ENCODE measurements around the gene CHD1L.
"Not testable (repeated sequence)": the region's sequence is repeated elsewhere in the genome, so short reads cannot be mapped to it uniquely, and the experiment has no call there.

Gene CHD1L

DNA sequence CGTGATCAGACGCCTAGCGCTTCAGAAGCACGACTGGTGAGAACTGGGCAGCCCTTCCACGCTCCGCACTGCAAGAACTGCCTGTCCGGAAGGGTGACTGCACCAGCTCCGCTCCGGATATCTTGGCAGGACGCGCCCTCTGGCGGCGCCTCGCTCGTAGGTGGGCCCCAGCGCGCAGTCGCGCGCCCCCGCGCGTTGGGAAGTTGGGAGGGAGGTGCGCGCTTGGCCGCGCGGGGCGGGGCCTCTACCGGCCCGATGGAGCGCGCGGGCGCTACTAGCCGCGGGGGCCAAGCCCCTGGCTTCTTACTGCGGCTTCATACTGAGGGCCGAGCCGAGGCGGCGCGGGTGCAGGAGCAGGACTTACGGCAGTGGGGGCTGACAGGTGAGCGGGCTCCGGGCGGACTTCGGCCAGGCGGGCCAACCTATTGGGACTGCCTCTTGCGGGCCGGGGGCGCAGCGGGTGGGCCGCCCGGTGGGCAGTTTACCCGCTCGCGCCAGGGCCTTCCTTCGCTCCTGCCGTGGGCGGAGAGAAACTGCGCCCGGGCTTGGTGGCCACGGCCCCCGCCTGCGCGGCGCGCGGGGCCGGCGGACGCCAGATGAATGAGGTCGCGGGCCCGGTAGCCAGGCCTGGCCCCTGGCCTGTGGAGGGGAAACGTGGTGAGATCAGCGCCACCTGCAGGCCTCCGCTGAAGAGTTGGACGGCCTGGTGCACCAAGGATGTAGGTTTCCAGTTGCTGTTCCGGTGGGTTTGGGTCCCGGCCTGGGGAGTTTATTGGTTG is at the start of gene CHD1L:
TSS of gene CHD1L (plus strand) at position 236 of the 779 bp plus-strand sequence. CDS start at position 256, 20 bp downstream.
- DNase-seq (ENCODE audit: low read depth), result peak; percentile 85

DNA sequence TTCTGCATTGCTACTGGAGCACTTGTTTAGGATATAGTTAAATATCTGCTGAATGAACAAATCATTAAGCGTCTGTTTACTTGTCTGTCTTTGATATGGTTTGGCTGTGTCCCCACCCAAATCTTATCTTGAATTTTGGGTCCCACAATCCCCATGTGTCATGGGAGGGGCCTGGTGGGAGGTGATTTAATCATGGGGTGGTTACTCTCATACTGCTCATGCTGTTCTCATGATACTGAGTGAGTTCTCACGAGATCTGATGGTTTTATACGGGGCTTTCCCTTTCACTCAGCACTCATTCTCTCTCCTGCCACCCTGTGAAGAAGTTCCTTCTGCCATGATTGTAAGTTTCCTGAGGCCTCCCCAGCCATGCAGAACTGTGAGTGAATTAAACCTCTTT is 45.2 kb upstream of the CHD1L start:
- DNase-seq (ENCODE audit: low read depth), result not testable (repeated sequence)

DNA sequence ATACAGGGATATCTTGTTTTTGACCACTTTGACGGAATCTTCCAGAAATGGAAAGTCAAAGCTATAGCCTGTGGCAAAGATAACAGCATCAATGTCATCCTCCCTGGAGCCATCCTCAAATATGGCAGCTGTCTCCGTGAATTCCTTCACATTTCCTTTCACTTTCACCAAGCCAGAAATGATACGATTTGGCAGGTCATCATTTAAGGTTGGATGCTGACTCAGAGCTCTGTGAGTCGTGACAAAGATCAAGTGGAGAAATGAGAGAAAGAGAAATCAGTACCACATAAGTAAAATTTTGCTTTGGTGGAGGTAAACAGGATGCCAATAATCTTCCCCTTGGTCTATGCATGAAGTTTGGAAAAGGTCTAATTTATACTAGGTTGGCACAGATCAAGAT is 41.2 kb upstream of the CHD1L start:
- DNase-seq (ENCODE audit: low read depth), result no peak

- DNase-seq (ENCODE audit: low read depth), result no peak
Observed at GRCh38 chr1:147201786-147202185, 40.7 kb upstream of the CHD1L start.

DNA sequence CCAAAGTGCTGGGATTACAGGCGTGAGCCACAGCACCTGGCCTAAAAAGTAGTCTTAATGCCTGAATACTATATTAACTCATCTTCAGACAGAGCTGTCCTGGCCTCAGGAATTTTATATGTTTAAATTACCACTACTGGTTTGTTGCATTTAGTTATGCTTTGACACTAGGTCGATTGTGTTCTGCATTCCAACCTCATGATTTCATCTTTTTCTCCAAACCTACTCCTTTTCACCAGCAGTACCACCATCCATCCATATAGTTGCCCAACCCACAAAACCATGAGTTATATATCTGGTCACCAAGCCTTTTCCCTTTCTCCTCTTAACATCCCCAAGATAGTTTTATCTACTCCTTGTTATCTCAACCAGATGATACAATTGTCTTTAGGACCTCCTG is 39.9 kb upstream of the CHD1L start:
- no peak for DNase-seq (ENCODE audit: low read depth)

GRCh38 chr1:147204080-147204479 is 38.4 kb upstream of the CHD1L start:
- DNase-seq (ENCODE audit: low read depth), result no peak

- no peak for DNase-seq (ENCODE audit: low read depth)
Observed at GRCh38 chr1:147207192-147207591, 35.3 kb upstream of the CHD1L start.

DNA sequence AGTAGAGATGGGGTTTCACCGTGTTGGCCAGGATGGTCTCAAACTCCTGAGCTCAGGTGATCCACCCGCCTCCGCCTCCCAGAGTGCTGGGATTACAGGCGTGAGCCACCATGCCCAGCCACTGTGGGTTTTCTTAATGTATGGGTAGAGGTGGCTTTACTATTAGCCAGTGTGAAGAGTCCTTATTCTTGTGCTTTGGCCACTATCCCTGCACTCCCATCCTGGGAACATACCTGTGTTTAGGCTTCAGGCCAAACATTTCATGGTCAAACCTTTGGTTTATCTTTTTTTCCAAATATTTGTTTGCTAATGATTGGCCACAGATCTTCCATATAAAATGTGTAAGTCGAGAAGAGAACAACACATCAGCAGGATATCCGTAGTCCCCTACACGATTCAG is 33.9 kb upstream of the CHD1L start:
- DNase-seq (ENCODE audit: low read depth), result no peak

GRCh38 chr1:147209825-147210821 is 32.4 kb upstream of the CHD1L start:
- DNase-seq (ENCODE audit: low read depth), result no peak

- DNase-seq (ENCODE audit: low read depth), result no peak
Observed at GRCh38 chr1:147210987-147211386, 31.5 kb upstream of the CHD1L start.

DNA sequence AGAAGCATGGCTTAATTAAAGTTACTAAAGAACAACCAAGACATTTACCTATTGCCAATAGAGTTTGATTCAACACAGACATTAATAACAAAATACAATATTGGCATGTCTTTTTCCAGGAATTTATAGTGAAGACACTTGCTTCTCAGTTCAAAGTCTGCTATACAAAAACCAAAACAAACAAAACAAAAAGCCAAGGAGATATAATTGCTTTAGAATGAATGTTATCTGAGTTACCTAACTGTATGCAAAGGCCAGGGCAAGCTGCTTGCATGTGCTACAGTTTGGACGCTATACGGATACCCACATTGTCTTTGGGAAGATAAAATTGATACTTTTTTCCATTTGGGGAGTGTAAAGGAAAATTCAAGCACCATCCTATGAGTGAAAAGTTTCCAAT is 30.9 kb upstream of the CHD1L start:
- DNase-seq (ENCODE audit: low read depth), result no peak

- no peak for DNase-seq (ENCODE audit: low read depth)
Observed at GRCh38 chr1:147213271-147213670, 29.2 kb upstream of the CHD1L start.

- DNase-seq (ENCODE audit: low read depth), result no peak
Observed at GRCh38 chr1:147214325-147214724, 28.2 kb upstream of the CHD1L start.

DNA sequence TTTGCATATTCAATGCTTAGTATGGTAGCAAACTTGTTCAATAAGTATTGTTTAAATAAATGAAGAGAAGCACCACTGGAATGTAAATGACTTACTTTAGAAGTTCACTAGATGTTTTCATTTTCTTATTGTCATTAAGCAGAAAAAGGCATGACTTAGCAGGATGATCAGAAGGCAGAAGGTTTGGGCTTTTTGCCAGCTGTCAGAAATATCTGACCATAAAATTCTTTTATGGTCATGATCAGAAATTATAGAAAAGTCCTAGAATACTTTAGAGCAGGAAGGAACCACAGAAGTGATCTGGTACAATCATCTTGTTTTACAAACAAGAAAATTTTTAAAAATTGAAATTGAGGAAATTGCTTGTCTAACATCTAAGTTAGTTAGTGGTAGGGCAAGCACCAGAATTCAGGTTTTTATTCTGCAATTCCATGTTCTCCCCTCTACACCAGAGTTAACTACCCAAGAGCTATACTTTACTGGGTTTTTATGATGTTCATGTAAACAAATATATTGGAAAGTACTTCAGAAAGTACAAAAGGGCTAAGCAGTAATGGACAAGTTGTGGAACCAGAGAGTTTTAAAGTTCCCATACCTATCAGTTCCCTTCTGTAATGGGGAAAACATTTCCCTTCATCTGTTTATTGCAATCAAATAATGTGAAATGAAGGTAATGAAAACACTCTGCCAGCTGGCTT is 27.5 kb upstream of the CHD1L start:
- DNase-seq (ENCODE audit: low read depth), result no peak

DNA sequence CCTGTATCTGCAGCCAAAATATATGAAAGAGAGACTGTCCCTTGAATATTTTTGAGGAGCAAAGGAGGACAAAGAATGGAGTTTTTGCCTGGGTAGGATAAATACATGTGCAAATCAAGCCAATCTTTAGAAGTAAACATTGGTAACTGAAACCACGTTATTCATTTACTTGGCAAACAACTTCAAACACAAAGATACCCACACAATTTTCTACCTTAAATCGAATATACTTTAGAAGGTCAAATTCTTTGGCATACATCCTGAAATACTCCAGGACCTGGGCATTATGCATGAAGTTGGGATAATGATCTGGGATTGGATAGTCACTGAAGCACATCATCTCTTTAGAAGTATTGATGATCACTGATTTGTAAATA is 27.0 kb upstream of the CHD1L start:
- no peak for DNase-seq (ENCODE audit: low read depth)

GRCh38 chr1:147216124-147216523 is 26.4 kb upstream of the CHD1L start:
- DNase-seq (ENCODE audit: low read depth), result no peak

GRCh38 chr1:147217141-147217540 is 25.3 kb upstream of the CHD1L start:
- DNase-seq (ENCODE audit: low read depth), result no peak

DNA sequence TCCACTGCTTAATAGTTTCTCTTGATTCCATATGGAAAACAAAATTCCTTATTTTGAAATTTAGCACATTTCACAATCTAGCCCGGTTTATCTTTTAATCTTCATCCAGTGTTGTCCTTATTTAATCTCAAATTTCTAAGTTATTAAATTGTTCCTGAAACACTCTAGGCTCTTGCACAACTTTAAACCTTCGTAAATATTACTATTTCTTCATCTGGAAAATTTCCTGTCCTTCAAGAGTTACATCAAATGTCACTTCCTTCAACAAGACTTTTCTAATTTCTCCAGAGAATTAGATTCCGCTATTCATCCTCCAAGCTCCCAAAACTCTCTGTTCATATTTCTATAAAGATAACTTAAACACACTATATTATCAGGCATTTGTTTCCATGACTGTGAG is 23.9 kb upstream of the CHD1L start:
- DNase-seq (ENCODE audit: low read depth), result no peak

- DNase-seq (ENCODE audit: low read depth), result no peak
Observed at GRCh38 chr1:147223740-147224615, 18.5 kb upstream of the CHD1L start.

GRCh38 chr1:147225193-147225730 is 17.2 kb upstream of the CHD1L start, which contains the start of gene FMO5:
Gene FMO5 (minus strand): TSS chr1:147225339. CDS start chr1:147225029, 310 bp downstream.
- DNase-seq (ENCODE audit: low read depth), result peak; percentile 24

DNA sequence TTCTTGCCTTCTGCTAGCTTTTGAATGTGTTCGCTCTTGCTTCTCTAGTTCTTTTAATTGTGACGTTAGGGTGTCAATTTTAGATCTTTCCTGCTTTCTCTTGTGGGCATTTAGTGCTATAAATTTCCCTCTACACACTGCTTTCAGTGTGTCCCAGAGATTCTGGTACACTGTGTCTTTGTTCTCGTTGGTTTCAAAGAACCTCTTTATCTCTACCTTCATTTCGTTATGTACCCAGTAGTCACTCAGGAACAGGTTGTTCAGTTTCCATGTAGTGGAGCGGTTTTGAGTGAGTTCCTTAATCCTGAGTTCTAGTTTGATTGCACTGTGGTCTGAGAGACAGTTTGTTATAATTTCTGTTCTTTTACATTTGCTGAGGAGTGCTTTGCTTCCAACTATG is 11.5 kb upstream of the CHD1L start:
- DNase-seq (ENCODE audit: low read depth), result not testable (repeated sequence)
